Ureter (tissue), 1 donor: Measurements from ENCODE around the gene ADAMTS2. TPM values are rescaled to one million over a fixed set of nuclear protein-coding genes. Genes with fewer than 3 reads are reported as not detected.
A peak's percentile ranks its signal among the peaks of the same experiment; 100 is the strongest.

Experiments used
- DNase-seq: peaks from one replicate; pipeline ENCODE4 v3.0.0-alpha.2; 2020; ENCODE audit warnings: low spot score
- total RNA-seq: library from RNA; stranded (reverse); gene quantifications from one replicate; pipeline ENCODE4 v1.2.4, GENCODE V29; 2023
- donor health status: DM: yes; HTN: yes; CAD: no.

The ADAMTS2 gene
- total RNA-seq, 1 donor from 2014 or later, result 13.3 TPM

- DNase-seq, result no peak
Measured at GRCh38 chr5:179139111-179139935, 205.9 kb downstream of the ADAMTS2 start.

- DNase-seq, result no peak
Measured at GRCh38 chr5:179138568-179138925, 206.7 kb downstream of the ADAMTS2 start.

- no peak for DNase-seq
Measured at GRCh38 chr5:179137643-179138567, 207.4 kb downstream of the ADAMTS2 start.

DNA sequence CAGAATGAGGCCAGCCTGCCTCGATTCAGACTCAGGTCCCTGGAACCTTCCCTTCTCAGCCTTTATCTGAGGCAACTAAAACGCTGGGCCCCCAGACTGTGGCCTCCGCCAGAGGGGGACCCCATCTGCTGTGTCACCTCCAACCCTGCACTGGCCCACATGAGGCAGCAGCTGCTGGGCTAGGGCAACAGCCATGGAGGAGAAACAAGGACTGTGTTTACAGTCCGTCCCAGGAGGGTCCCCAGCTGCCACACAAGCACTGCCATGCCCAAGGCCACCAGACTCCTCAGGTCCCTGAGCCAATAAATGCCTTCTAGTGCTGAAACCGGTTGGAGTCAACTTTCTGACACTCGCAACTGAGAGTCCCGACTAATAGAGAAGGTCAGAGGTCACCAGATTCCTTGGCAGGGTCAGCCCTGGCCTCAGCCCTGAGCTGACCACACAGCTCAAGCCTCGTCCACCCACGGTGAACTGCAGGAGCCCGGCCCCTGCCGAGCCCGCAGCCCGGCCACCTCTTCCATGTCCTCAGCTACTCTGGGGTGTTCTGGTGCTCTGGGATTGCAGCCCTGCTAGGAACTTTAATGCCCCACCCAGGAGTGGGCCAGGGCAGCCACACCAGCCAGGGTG lies 208.1 kb downstream of the ADAMTS2 start:
- DNase-seq, result no peak

DNA sequence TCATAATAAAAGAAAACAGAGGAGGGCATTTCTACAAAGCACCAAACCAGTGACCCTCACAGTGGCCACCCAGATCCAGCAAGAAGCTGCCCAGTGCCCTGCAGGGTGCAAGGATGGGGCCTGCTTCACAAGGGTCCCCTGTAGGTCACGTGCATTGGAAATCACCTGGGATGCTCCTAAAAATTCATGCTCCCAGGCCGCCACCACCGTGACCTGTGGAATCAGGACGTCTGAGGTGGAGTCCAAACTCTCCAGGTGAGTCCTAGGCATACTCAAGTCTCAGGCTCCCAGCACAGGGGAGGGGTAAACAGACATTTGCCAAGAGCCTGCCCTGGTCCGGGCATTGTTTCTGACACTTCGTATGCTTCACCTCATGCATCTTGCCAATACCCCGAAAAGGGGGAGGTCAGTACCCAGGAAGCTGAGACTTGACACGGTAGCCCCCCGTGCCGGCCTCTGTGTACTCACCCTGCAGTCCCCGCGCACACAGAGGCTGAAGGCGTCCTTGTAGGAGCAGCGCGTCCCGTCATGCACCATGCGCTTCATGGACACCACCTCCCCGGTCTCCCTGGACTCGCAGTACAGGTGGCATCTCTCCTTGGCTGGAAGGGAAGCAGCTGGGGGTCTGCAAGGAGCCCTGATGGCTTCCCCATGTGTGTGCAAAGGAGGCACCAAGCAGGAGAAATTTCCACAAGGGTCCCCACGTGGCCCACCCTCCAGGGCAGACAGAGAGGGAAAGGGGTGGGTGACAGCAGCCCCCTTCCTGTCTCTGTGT lies 209.6 kb downstream of the ADAMTS2 start:
- DNase-seq, result no peak

GRCh38 chr5:179135006-179135405 lies 210.3 kb downstream of the ADAMTS2 start:
- DNase-seq, result no peak

DNA sequence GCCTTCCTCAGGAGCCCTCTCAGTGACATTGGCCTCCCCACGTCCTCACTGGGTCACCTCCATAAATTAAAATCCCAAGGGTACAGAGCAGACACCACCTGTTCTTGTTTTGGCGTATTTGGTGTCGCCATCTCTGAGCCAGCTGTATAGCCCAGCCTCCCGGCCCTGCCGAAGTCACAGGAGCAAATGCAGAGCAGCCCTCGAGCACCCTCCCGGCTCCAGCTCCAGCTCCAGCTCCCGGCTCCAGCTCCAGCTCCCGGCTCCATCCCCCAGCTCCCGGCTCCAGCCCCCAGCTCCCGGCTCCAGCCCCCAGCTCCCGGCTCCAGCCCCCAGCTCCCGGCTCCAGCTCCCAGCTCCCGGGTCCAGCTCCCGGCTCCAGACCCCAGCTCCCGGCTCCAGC lies 210.8 kb downstream of the ADAMTS2 start:
- no peak for DNase-seq

- no peak for DNase-seq
Measured at GRCh38 chr5:179132586-179133355, 212.5 kb downstream of the ADAMTS2 start.

- DNase-seq, result no peak
Measured at GRCh38 chr5:179131886-179132585, 213.2 kb downstream of the ADAMTS2 start.

DNA sequence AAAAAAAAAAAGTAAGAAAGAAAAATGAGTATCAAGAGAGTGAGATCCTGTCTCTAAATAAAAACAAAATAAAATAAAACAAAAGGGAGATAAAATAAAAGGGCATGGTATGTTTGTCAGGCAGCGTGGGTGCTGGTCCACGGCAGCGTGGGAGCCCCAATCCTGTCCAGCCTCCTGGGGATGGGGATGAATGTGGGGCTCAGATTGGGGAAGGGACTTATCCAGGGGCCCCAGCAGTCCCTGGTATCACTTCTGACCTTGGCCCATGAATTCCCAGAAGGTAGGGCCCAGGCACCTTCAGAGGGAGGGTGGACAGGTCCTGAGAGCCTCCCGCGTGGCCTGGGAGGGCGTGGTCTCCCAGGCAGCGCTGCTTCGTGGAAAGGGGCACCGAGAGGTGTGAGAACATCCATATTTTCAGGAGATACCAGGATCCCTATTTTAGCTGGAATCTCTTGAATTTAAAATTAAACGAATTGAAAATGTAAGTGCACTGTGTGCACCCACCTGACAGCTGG lies 213.9 kb downstream of the ADAMTS2 start:
- no peak for DNase-seq

DNA sequence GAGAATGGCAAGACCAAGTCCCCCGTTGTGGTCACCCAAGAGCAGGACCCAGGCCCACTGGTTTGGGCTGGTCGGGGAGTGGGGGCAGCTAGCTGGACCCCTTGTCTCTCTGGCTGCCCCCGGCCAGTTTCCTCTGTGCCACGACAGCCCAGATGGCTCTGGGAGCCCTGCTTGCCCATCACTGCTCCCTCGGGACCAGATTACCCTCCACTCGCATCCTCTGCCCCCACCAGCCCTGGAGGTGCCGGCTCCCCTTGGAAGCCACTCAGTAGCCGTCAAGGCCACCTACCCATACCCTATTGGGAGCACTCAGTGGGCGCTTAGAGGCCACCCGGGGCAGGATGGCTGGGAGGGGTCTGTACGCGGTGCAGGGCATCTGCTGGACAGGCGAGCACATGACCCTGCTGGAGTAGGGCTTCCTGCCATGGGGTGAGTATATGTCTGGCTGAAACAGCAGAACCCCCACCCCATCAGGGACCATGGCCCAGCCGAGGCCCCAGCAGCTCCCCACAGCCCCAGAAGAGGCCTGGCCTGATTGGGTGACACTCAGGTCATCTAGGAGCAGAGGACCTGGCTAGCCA lies 215.1 kb downstream of the ADAMTS2 start:
- no peak for DNase-seq

DNA sequence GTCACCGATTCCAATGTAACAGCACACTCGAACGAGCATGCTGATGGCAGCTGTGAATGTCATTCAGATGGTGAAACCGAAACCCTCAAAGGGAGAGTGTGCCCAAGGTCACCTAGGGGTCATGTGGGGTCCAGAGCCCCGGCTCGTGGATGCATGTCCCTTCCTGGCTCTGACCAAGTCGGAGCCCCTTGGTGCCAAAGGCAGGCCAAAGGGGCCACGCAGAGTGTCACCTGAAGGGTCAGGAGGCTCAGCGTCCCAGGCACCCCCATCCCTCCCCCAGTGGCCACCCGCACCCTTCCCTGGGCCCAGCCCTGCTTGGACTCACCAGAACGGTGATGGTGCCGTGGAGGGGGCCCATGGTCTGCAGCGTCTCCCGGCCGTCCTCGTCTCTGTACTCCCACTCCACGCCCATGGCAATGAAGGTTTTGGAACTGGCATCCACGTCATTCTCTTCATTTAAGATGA lies 215.6 kb downstream of the ADAMTS2 start:
- DNase-seq, result no peak

- no peak for DNase-seq
Measured at GRCh38 chr5:179128976-179129375, 216.3 kb downstream of the ADAMTS2 start.

- no peak for DNase-seq
Measured at GRCh38 chr5:179128041-179128365, 217.3 kb downstream of the ADAMTS2 start.

DNA sequence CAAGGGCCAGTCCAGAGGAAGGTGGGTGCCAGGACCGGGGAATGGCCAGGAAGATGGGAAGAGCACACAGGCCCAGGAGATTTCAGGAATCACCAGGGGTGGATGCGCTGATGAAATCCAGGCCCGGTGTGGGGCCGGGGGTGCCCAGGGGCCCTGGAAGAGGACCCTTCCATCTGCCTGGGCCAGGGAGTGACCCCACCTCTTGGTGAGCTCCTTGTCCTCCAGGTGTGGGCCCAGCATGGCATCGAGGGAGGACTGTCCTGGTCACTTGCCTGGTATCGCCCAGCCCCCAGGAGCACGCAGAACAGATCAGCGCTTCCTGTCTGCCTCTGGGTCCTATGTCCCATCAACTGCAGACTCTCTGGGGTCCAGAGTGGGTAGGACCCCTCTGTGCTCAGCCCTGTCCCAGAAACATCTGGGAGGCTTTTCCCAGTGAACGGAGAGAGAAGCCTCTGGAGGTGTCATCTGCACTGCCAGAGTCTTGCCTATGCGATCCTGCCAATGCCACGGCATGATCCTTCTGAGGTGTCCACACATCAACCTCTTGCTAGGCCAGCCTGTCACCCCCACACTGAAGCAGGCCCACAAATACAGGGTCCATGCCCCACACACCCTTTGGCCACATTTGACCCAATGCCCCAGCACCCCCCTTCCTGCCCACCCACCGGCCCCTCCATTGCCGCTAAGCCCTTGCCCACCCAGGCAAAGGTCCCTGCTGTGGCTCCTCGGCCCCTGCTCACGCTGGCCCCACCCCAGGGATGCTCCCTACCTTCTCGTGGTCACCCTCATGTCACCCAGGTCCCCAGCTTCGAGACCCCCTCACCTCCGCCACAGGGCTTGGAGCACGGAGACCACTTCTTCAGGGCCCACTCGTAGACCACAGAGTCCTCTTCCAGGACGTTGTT lies 217.9 kb downstream of the ADAMTS2 start:
- DNase-seq, result no peak

DNA sequence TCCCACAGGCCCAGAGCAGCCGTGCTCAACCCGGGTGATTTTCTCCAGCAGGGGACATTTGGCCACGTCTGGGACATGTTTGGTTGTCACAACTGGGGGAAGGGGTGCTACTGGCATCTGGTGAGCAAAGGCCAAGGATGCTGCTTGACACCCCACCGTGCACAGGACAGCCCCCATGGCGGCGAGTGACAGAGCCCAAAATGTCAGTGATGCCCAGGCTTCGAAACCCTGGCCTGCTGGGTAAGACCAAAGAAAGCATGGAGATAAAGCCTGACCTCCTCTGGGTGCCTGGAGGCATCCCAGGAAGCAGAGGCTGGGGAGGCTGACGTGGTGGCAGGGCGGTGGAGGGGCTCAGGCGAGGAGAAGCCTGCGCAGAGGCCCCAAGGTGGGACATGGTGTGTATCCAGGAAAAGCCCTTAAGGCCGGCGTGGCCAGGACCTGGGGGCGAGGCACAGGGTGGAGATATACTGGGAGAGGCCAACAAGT lies 218.7 kb downstream of the ADAMTS2 start:
- peak; percentile 10 for DNase-seq

- peak; percentile 42 for DNase-seq
Measured at GRCh38 chr5:179125789-179126505, 219.3 kb downstream of the ADAMTS2 start.
